ENCODE data around the gene ANKFN1. TPM values are rescaled to one million over a fixed set of nuclear protein-coding genes. Genes with fewer than 3 reads are reported as not detected.
A peak's percentile ranks its signal among the peaks of the same experiment; 100 is the strongest.

Gene ANKFN1
- total and polyA plus RNA-seq, 7 donors: 0.01 to 0.28 (median 0.04) TPM; not detected in 3

DNA sequence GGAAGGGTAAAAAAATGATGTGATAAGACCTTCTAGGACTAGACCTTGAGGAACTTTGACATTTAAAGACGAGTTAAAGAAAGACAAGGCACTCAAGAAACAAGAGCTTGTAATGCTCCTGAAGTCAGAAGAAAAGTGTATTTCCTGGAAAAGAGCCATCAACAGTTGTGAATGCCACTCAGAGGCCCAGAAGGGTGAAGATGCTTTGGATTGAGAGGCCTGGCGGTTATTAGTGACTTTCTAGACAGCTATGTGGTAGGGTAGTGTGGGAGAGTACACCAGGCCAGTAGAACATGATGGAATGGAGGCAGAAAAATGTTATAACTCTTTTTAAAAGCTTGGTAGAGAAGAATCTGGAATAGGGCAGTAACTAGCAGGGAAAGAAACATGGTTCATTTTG, 34.1 kb upstream of the ANKFN1 start:
- no peaks in the 10 kb centered on the region for H3K4me1 ChIP-seq
- H3K9me3 ChIP-seq: no peaks in the 10 kb centered on the region
- H3K27ac ChIP-seq: no peak overlapping the region
- H3K27me3 ChIP-seq (ENCODE audit: insufficient read depth in 3 of 3, low read length in 2 of 3): no peaks in the 10 kb centered on the region
- ATAC-seq (no peak), DNase-seq (no peak)
- intact Hi-C loops (cut with DNase I): no loop called here
- no peak overlapping the region for H3K4me3 ChIP-seq
- TF ChIP-seq, protein P1, sequence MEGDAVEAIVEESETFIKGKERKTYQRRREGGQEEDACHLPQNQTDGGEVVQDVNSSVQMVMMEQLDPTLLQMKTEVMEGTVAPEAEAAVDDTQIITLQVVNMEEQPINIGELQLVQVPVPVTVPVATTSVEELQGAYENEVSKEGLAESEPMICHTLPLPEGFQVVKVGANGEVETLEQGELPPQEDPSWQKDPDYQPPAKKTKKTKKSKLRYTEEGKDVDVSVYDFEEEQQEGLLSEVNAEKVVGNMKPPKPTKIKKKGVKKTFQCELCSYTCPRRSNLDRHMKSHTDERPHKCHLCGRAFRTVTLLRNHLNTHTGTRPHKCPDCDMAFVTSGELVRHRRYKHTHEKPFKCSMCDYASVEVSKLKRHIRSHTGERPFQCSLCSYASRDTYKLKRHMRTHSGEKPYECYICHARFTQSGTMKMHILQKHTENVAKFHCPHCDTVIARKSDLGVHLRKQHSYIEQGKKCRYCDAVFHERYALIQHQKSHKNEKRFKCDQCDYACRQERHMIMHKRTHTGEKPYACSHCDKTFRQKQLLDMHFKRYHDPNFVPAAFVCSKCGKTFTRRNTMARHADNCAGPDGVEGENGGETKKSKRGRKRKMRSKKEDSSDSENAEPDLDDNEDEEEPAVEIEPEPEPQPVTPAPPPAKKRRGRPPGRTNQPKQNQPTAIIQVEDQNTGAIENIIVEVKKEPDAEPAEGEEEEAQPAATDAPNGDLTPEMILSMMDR (IDR thresholded peaks at IDR 0.05): no peak
- 43 to 57% (median 48%) methylated on average over 2 of the region's 2 CpGs for WGBS, 3 donors
- H3K36me3 ChIP-seq (ENCODE audit: insufficient read depth in 1 of 2, low read depth in 1 of 2): no peaks in the 10 kb centered on the region

DNA sequence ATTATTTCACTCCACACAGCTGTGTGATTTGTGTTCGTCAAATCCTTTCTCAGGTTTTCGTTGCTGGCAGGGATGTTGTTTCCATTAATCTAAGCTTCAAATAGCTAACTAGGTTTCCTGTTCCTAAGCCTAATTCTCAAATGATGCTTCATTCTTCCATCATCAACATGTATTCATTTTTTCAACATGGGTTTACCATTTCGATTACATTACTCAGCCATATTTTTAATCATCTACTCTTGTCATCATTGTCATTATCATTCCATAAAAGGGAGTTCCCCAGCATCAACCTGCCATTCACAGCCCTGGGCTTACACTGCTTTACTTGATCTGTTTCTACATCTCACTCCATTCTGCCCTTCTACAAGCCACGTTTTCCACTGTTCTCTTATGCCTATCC, 33.3 kb upstream of the ANKFN1 start:
- Histone ChIP-seq H3K36me3 (ENCODE audit: insufficient read depth in 1 of 2, low read depth in 1 of 2) (no peaks in the 10 kb centered on the region), H3K9me3 (no peaks in the 10 kb centered on the region), H3K4me1 (no peaks in the 10 kb centered on the region), H3K27me3 (ENCODE audit: insufficient read depth in 3 of 3, low read length in 2 of 3) (no peaks in the 10 kb centered on the region), H3K27ac (no peak overlapping the region), H3K4me3 (no peak overlapping the region)
- no peak for DNase-seq
- TF ChIP-seq, protein P1 (IDR thresholded peaks at IDR 0.05): no peak
- 54 to 72% (median 65%) methylated on average over 4 of the region's 4 CpGs for WGBS, 3 donors
- intact Hi-C loops (cut with DNase I): loop anchor here in 1 of 2 donors (10.0 kb wide), 1 partner anchor 355 kb away; no protein-coding TSS in a partner anchor
- no peak for ATAC-seq

DNA sequence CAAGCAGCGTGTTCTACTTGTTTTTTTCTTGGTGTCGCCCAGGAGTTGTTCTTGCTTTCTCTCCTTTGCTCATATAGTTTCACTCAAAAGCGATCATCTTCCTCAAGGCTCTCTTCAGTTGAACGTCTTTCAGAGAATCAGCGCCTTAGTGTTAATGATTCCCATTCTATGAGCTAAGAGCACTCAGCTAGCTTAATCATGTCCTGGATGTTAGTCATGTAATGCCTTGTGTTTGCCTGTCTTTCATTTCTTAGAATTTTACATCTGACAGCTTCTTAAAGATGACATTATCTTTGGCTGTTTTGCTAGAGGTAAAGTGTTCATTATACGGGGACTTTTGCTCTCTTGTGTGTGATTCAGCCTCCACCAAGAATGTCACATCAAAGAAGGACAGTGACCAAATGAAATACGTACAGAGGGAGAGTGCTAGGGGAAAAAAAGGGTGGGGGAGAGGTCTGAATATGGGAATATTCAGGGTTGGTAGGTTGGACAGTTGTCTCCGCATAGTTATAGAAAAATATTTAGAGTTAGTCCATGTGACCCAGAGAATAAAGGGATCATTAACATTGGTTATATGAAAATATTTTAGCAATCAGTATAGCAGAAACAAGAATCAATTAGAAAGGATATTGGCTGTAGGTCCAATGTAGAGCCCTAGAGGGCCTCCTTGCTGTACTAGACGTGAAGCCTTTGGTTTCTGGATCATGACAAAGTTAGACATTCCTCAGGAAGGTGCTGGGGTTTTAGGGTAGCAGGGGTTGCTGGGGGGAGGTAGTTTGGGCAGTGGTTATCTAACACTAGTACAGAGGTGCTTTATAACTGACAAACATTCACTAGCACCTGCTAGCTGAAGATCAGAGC, 31.9 kb upstream of the ANKFN1 start:
- no peak overlapping the region for H3K27ac ChIP-seq
- H3K4me1 ChIP-seq: no peaks in the 10 kb centered on the region
- no peaks in the 10 kb centered on the region for H3K9me3 ChIP-seq
- H3K36me3 ChIP-seq (ENCODE audit: insufficient read depth in 1 of 2, low read depth in 1 of 2): no peaks in the 10 kb centered on the region
- WGBS, 3 donors: 85 to 87% (median 86%) methylated on average over 9 of the region's 9 CpGs
- intact Hi-C loops (cut with DNase I): loop anchor here in 1 of 2 donors (10.0 kb wide), 1 partner anchor 353 kb away; no protein-coding TSS in a partner anchor
- ATAC-seq: no peak
- H3K27me3 ChIP-seq (ENCODE audit: insufficient read depth in 3 of 3, low read length in 2 of 3): no peaks in the 10 kb centered on the region
- H3K4me3 ChIP-seq: no peak overlapping the region
- TF ChIP-seq, protein P1 (IDR thresholded peaks at IDR 0.05): no peak
- DNase-seq: no peak

DNA sequence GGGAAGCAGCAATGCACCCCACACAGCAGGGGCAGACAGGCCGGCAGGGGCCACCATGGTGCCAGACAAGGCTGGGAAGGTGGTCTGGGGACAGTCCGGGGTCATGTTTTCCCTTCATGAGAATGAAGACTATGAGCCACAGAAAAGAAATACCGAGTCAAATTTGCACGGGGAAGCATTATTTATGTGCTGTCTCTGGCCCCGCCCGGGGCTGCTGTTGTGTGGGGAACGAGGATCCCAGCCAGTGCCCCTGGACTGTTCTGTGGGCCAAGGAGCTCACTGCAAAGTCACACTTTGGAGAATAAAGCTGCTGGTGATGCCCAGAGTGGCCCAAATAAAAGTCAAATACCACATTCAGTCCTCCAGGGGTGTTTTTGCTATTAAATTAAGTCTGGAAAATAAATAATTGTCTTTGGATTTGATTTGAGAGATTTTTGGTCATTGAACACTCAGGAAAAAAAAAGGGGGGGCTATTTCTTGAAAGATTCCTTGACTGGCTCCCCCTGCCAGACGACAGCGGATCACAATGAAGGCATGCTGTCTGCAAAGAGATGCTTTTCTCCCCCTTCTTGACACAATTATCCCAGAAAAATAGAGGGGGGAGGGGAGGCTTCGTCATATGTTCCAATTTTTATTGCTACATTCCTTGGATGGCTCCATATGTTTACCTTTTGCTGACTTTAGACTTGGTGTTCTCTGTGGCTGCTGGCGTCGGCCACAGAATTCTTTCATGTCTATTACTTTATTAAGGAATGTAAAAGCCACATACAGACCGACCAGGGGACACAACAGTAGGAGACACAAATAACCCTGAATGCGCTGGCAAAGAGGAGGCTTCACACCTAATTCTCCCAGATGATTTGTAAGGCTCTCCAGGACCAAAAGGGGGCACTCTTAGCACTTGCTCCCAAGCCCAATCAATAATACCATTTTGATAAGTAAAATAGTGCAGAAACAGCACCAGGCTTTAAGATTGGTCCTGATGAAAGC, 27.1 kb upstream of the ANKFN1 start:
- peak; percentile 58 to 75 (median 63) for ATAC-seq
- Histone ChIP-seq H3K4me1 (no peaks in the 10 kb centered on the region), H3K36me3 (ENCODE audit: insufficient read depth in 1 of 2, low read depth in 1 of 2) (no peaks in the 10 kb centered on the region), H3K9me3 (no peaks in the 10 kb centered on the region), H3K27ac (no peak overlapping the region), H3K27me3 (ENCODE audit: insufficient read depth in 3 of 3, low read length in 2 of 3) (no peaks in the 10 kb centered on the region), H3K4me3 (no peak overlapping the region)
- TF ChIP-seq, protein P1 (IDR thresholded peaks at IDR 0.05): peak; percentile 60
- intact Hi-C loops (cut with DNase I): loop anchor here (2.0 to 10.0 kb wide), 3 partner anchors 191 to 349 kb away; no protein-coding TSS in a partner anchor
- no peak for DNase-seq
- WGBS, 3 donors: 41 to 52% (median 47%) methylated on average over 14 of the region's 14 CpGs
